ENCODE data around the gene PACSIN1. TPM values are rescaled to one million over a fixed set of nuclear protein-coding genes. Genes with fewer than 3 reads are reported as not detected.

Gene PACSIN1
- total RNA-seq, 1 donor from 2014 or later = 3.4 TPM

DNA sequence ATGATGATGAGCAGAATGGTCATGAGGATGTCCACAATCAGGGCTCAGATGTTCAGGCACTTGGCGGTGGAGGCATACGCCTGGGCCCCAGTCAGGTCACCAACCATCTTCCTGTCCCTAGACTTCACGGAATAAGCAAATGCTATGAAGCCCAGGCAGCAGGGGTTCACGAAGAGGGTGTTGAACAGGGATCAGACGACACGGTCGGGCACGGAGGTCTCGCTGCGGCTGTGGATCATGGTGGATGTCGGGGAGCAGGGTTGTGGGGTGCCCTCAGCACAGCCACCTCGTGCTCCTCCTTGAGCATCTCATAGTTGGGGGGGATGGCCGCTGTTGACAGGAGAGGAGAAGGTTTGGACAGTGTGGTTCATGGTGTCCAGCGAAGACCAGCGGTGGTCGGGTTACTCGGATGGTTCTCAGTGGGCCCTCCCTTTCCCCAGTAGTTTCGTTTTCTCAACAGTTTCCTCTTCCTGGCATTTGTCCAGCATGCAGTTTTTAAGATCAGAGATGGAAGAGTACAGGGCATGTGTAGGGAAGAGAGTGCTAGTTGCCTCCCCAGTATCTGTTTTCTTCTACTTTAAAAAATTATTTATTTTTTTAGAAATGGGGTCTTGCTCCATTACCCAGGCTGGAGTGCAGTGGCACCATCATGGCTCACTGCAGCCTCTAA lies 110.5 kb downstream of the PACSIN1 start:
- Mint-ChIP-seq H3K9me3 (no peaks in the 10 kb centered on the region), H3K4me1 (ENCODE audit: unreplicated experiment) (no peaks in the 10 kb centered on the region), H3K27ac (no peak overlapping the region), H3K36me3 (no peaks in the 10 kb centered on the region), H3K4me3 (no peak overlapping the region), H3K27me3 (no peaks in the 10 kb centered on the region)
- TF ChIP-seq, protein P1, sequence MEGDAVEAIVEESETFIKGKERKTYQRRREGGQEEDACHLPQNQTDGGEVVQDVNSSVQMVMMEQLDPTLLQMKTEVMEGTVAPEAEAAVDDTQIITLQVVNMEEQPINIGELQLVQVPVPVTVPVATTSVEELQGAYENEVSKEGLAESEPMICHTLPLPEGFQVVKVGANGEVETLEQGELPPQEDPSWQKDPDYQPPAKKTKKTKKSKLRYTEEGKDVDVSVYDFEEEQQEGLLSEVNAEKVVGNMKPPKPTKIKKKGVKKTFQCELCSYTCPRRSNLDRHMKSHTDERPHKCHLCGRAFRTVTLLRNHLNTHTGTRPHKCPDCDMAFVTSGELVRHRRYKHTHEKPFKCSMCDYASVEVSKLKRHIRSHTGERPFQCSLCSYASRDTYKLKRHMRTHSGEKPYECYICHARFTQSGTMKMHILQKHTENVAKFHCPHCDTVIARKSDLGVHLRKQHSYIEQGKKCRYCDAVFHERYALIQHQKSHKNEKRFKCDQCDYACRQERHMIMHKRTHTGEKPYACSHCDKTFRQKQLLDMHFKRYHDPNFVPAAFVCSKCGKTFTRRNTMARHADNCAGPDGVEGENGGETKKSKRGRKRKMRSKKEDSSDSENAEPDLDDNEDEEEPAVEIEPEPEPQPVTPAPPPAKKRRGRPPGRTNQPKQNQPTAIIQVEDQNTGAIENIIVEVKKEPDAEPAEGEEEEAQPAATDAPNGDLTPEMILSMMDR (conservative IDR thresholded peaks at IDR 0.05) = no peak
- no peak for DNase-seq (ENCODE audit: extremely low spot score, unreplicated experiment)

DNA sequence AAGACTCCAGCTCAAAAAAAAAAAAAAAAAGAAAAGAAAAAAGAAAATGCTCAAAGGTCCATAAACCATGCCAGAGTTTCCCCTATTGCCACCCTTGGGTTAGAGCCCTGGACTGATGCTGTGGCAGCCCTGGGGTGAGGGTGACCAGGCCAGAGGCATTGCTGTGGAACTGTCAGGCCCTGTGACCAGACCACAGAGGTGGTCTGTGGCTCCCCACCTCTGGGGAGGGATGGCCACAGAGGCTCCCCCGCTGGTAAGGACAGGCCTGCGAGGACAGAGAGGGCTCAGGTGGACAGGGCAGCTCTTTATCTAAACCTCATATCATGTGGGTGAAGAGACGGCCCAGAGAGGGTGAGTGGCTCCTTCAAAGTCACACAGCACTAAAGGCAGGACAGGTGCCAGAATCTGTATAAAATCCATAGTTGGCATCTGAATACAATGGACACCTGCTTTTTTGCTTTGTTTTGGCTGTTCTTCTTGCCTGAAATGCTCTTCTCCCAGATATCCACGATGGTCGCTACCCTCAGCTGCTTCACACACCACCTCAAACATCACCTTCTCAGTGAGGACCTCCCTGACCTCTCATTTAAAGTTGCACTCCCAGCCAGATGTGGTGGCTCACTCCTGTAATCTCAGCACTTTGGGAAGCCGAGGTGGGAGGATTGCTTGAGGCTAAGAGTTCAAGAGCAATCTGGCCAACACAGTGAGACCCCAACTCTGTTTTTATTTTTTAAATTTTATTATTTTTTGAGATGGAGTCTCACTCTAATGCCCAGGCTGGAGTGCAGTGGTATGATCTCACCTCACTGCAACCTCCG lies 112.8 kb downstream of the PACSIN1 start:
- Mint-ChIP-seq H3K36me3 (peaks cover 3% of the 10 kb centered on the region), H3K27ac (no peak overlapping the region), H3K4me1 (ENCODE audit: unreplicated experiment) (no peaks in the 10 kb centered on the region), H3K9me3 (no peaks in the 10 kb centered on the region), H3K27me3 (no peaks in the 10 kb centered on the region), H3K4me3 (no peak overlapping the region)
- TF ChIP-seq, protein P1 (conservative IDR thresholded peaks at IDR 0.05) = no peak
- DNase-seq (ENCODE audit: extremely low spot score, unreplicated experiment) = no peak

DNA sequence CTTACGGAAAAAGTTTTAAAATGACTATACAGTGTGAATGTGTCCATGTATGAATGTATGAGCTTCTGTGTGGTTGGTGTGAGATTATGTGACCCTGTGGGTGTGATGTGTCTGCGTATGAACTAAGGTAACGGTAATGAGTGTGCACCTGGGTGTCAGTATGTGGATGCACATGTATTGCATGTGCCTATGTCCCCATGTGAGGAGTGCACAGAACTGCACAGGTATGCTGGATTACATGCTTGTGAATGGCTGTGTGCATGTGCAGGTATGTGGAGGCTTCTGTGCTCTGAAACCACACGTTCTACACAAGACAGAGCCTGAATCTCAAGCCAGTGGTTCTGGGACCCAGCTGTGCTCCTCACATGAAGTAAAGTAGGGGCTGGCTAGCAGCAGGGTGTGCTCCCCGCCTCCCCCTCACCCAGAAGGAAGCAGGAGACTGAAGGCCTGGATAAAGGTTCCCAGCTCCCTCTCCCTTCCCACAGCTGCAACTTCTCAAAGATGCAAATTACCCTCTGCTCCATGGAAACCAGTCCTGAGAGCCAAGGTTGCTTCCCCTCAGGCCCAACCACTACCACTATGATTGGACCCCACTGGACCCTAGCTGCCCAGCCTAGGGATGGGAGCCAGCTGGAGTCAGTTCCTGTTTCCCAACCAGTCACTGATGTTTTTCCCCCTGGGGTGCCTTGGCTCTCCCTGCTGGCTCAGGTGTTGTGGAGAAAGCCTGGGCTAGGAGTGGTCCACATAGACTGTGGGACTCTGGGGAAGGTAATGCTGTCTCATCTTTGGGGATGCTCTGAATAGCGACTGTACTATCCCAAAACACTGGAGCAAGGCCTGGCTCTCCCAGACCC lies 115.1 kb downstream of the PACSIN1 start:
- no peak overlapping the region for H3K4me3 Mint-ChIP-seq
- H3K27me3 Mint-ChIP-seq = no peaks in the 10 kb centered on the region
- H3K4me1 Mint-ChIP-seq (ENCODE audit: unreplicated experiment) = peaks cover 8% of the 10 kb centered on the region
- no peaks in the 10 kb centered on the region for H3K9me3 Mint-ChIP-seq
- peaks cover 3% of the 10 kb centered on the region for H3K36me3 Mint-ChIP-seq
- TF ChIP-seq, protein P1 (conservative IDR thresholded peaks at IDR 0.05) = no peak
- no peak for DNase-seq (ENCODE audit: extremely low spot score, unreplicated experiment)
- no peak overlapping the region for H3K27ac Mint-ChIP-seq

DNA sequence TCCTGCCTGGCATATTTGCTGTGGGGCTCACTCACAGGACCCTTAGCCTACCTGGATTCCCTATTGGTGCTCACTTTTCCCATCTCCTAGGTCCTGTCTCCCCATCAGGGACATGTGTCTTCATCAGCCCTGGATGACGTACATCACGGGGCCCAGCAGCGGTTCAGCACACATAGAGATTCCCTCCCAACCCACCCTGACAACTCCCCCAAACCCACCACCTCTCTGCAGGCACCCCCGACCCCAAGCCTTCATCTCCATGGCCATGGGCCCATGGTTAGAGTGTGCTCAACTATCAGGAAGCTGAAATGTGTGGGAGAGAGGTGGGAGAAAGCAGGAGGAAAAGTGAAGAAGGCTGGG lies 115.7 kb downstream of the PACSIN1 start:
- Mint-ChIP-seq H3K27ac (no peak overlapping the region), H3K4me1 (ENCODE audit: unreplicated experiment) (peaks cover 8% of the 10 kb centered on the region), H3K9me3 (no peaks in the 10 kb centered on the region), H3K27me3 (no peaks in the 10 kb centered on the region), H3K4me3 (no peak overlapping the region), H3K36me3 (peaks cover 3% of the 10 kb centered on the region)
- DNase-seq (ENCODE audit: extremely low spot score, unreplicated experiment) = no peak
- TF ChIP-seq, protein P1 (conservative IDR thresholded peaks at IDR 0.05) = no peak

DNA sequence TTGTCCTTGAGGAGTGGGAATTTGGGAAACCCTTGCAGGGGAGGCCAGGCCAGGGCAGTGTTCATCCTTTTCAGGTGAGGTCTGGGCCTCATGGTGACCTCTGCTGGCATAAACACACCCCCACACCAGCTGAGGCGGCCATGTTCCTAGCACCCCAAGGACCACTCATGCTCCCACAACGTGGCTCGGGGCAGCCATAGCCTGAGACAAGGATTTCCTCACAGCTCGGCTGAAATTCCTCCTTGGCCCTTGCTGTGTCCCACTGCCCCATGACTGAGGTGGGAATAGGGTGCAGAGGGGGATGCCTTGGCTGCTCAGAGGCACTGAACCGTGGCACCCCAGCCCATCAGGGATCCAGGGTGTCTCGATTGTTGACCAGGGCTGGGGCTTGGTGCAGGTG lies 117.6 kb downstream of the PACSIN1 start:
- Mint-ChIP-seq H3K27me3 (no peaks in the 10 kb centered on the region), H3K9me3 (no peaks in the 10 kb centered on the region), H3K27ac (no peak overlapping the region), H3K4me1 (ENCODE audit: unreplicated experiment) (peaks cover 8% of the 10 kb centered on the region), H3K4me3 (no peak overlapping the region), H3K36me3 (peaks cover 3% of the 10 kb centered on the region)
- DNase-seq (ENCODE audit: extremely low spot score, unreplicated experiment) = no peak
- TF ChIP-seq, protein P1 (conservative IDR thresholded peaks at IDR 0.05) = no peak
